Large intestine (tissue), 3 donors: ENCODE data around the gene PSMD5. TPM values are rescaled to one million over a fixed set of nuclear protein-coding genes. Genes with fewer than 3 reads are reported as not detected.

Experiments
- DNase-seq, 2 donors: peaks; one replicate each; pipeline versions ENCODE4 v3.0.0 to v3.0.0-alpha.2; 2013
- H3K27ac ChIP-seq: one replicate; pipeline ENCODE4 v1.5.1; 2013; ENCODE audit warnings: low read length
- H3K27me3 ChIP-seq: 2 replicates; pipeline ENCODE4 v1.6.1; 2013; ENCODE audit warnings: low read length; ENCODE audit not compliant: control insufficient read depth, insufficient read depth
- H3K36me3 ChIP-seq: 2 replicates; pipeline ENCODE4 v1.6.1; 2013; ENCODE audit warnings: low read length; ENCODE audit not compliant: control insufficient read depth, insufficient read depth
- H3K4me1 ChIP-seq: one replicate; pipeline ENCODE4 v1.6.1; 2013; ENCODE audit warnings: low read length; ENCODE audit not compliant: control insufficient read depth, insufficient read depth
- H3K4me3 ChIP-seq: one replicate; pipeline ENCODE4 v1.5.1; 2013; ENCODE audit warnings: low read length
- H3K9me3 ChIP-seq: one replicate; pipeline ENCODE4 v1.6.1; 2013; ENCODE audit warnings: mild to moderate bottlenecking, low read depth, low read length, moderate library complexity; ENCODE audit not compliant: control insufficient read depth
- WGBS: methylation state at CpG from one replicate; pipeline ENCODE4 v1.1.5; 2013; ENCODE audit warnings: low lambda C conversion rate; ENCODE audit not compliant: insufficient coverage; 5-methylcytosine and 5-hydroxymethylcytosine counted together
- polyA plus RNA-seq: library from polyadenylated mRNA; unstranded; fragments of 120-200 nt; gene quantifications from one replicate; pipeline ENCODE4 v1.2.1, GENCODE V29; 2013

The PSMD5 gene
- polyA plus RNA-seq, 1 donor: 29.1 TPM

- H3K27me3 ChIP-seq: no peaks in the 10 kb centered on the region
- H3K4me1 ChIP-seq: peaks cover 41% of the 10 kb centered on the region
- DNase-seq: peak; percentile 80 to 93
- H3K4me3 ChIP-seq: no peak overlapping the region
- H3K27ac ChIP-seq: peak overlapping the region; percentile 92
- H3K9me3 ChIP-seq: no peaks in the 10 kb centered on the region
- H3K36me3 ChIP-seq: no peaks in the 10 kb centered on the region
- WGBS: no CpG with 5 or more reads among the region's 3 CpGs
Observed at GRCh38 chr9:120885457-120885856, 42.7 kb upstream of the PSMD5 start.

DNA sequence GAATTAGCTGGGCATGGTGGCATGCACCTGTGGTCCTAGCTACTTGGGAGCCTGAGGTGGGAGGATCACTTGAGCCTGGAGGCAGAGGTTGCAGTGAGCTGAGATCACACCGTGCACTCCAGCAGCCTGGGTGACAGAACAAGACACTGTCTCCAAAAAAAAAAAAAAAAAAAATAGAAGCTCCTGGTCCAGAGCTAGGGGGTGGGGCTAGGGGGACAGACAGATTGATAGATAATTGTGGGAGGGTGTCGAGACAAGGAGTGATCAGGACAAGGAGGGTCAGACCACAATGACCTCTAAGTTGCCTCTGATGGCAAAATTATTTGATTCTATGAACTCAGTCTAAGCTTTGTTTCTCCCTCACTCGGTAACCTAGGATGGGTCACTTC is 40.9 kb upstream of the PSMD5 start:
- Histone ChIP-seq H3K27me3 (no peaks in the 10 kb centered on the region), H3K27ac (no peak overlapping the region), H3K4me1 (peaks cover 32% of the 10 kb centered on the region), H3K4me3 (no peak overlapping the region), H3K36me3 (no peaks in the 10 kb centered on the region), H3K9me3 (no peaks in the 10 kb centered on the region)
- WGBS: no CpG with 5 or more reads among the region's 3 CpGs
- DNase-seq: no peak

DNA sequence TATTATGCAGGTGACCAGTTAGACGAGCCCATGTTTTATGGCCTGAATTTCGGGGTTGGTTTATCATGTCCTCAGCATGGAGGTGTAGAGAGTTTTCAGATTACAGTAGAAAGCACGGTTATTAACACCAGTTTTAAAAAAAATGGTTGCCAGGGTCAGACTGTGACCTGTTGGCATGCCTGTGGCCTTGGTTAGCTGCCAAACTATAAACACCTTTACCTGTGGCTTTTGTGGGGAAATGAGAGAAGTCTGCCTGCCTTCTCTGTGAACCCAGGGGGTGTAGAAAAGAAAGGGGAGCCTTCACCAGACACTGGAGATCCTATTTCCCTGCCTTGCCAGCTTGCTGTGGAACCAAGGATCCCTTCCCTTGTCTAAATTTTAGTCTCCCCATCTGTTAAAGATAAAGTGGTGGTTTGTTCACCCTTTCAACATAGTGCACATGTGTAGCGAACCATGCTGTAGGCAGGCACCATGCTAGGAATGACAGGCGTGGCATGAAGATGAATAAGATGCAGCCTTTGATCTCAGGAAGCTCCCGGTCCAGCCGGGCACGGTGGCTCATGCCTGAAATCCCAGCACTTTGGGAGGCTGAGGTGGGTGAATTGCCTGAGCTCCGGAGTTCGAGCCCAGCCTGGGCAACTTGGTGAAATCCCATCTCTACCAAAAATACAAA is 40.3 kb upstream of the PSMD5 start:
- H3K4me3 ChIP-seq: no peak overlapping the region
- WGBS: no CpG with 5 or more reads among the region's 10 CpGs
- H3K9me3 ChIP-seq: no peaks in the 10 kb centered on the region
- peak in 1 of 2 donors; percentile 34 for DNase-seq
- peaks cover 37% of the 10 kb centered on the region for H3K4me1 ChIP-seq
- H3K27ac ChIP-seq: no peak overlapping the region
- H3K36me3 ChIP-seq: no peaks in the 10 kb centered on the region
- H3K27me3 ChIP-seq: no peaks in the 10 kb centered on the region

- Histone ChIP-seq H3K9me3 (no peaks in the 10 kb centered on the region), H3K27me3 (no peaks in the 10 kb centered on the region), H3K36me3 (no peaks in the 10 kb centered on the region), H3K4me3 (no peak overlapping the region), H3K27ac (no peak overlapping the region), H3K4me1 (peaks cover 30% of the 10 kb centered on the region)
- WGBS: 79% methylated on average over 3 of the region's 6 CpGs
- DNase-seq: no peak
Observed at GRCh38 chr9:120879446-120879845, 36.7 kb upstream of the PSMD5 start.

DNA sequence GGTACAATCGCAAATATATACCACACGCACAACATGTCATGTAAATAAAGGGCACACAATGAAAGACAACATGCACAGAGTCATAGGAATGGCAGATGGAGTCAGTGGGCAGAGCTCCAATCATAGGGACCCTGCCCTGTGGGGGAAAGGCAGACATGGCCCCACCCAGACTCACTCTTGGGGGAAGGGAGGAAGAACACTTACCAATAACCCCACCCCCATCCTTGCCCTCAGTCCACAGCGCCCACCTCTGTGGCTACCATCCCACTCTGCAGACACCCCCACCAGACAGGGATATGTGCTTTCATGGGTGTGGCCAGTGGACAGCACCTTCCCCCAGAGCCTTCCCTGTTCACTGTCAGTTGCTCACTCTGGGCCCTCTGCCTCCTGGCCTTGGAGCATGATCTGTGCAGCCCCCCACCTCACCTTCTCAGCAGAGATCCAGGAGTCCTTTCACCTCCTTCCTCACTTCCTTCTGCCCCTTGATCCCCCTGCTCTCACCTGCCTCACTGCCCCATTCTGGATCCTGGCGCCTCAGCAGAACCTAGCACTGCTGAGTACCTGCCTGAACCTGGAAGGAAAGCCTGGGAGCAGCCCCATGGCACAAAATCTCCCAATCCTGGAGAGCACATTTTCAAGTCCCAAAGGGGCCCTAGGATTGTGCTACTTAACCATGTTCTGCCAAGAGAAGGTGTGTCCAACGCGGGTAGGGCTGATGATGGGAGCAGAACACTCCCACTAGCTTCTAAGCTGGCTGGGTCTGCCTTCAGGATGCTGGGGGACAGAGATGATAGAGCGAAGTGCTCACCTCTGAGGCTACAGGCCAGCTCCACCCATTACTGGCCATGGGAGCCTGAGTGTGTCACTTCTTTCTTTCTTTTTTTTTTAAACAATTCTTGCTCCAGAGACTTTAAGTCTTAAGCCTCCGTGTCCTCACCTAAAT is 35.7 kb upstream of the PSMD5 start:
- DNase-seq: peak in 1 of 2 donors; percentile 63
- Histone ChIP-seq H3K9me3 (no peaks in the 10 kb centered on the region), H3K4me1 (peaks cover 40% of the 10 kb centered on the region), H3K36me3 (peaks cover 2% of the 10 kb centered on the region), H3K27me3 (no peaks in the 10 kb centered on the region), H3K4me3 (no peak overlapping the region), H3K27ac (peak overlapping the region; percentile 97)
- no CpG with 5 or more reads among the region's 8 CpGs for WGBS

DNA sequence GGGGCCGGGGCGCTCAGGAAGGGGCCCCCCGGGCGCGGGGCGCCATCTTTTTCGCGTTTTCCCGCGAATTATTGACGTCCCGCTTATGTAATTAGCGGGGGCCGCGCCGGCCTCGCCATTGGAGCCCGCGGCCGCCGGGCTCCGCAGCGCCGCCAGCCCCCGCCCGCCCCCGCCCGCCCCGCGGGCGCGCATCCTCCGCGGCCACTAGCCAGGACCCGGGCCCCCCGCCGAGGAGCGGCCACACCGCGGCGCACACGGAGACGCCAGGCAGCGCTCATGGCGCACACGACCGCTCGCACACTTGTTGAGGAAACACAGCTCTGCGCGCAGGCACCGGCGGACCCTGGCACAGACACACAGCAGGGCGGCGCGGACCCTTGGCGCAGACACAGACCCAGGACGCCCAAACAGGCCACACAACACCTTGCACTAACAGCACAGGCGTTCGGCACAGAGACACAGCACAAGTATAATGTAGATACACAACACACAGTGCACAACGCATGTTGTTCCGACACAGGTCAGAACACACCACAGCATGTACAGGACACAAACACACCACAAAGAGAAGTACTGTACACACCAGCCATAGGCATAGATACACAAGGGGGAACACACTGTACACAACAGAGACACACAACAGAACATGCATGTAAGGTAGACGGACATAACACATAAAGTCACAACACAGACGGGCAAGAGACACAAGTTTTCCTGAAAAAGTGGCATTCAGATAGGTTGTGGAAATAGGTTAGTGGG is 34.7 kb upstream of the PSMD5 start:
- Histone ChIP-seq H3K4me3 (peak overlapping the region; percentile 75), H3K27me3 (no peaks in the 10 kb centered on the region), H3K9me3 (no peaks in the 10 kb centered on the region), H3K27ac (peak overlapping the region; percentile 97), H3K36me3 (peaks cover 2% of the 10 kb centered on the region), H3K4me1 (peaks cover 46% of the 10 kb centered on the region)
- WGBS: 33% methylated on average over 1 of the region's 63 CpGs
- DNase-seq: peak in 1 of 2 donors; percentile 80

GRCh38 chr9:120876842-120877240 is 34.1 kb upstream of the PSMD5 start, which contains the start of gene PHF19:
TSS of gene PHF19 (minus strand) at chr9:120877188. CDS start at chr9:120874741, 2,447 bp downstream.
- H3K9me3 ChIP-seq: no peaks in the 10 kb centered on the region
- no CpG with 5 or more reads among the region's 45 CpGs for WGBS

DNA sequence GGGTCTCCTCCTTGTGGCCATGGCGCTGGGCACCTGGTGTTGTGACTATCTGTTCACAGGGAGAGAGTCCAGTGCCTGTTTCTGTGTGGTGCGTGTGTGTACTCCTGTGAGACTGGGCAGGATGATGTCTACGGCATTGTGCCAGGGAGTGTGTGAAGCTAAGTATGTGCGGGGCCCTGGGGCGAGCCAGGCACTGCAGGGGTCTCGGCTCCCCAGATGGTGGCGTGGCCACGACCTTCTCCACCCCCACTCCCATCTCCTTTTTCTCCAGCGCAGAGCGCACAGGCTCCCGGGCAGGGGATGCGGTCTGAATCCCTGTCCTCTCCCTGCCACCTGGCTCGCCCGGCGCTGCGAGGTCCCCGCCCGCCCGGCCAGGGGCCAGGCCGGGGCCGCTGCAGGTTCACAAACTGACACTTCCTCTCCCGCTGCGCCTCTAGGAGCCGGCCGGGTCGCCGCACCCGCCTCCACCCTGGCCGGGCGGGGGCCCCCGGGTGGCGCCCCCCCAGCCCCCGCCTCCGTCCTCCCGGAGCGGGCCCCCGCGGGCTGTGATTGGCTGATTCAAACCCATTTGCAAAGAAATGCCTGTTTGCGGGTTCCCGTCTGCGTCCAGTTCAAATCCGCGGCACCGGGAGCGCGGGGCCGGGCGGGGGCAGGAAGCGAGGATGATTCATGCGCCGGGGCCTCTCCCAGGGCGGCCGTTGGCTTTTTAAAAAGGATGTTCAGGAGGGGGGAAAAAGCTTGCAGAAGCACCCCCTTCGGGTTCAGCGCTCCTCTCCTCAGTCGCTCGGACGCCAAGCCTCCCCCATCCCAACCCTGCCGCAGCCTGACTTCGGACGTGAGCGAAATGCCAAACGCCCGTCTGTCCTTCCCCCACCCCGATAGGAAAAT is 33.5 kb upstream of the PSMD5 start:
- no CpG with 5 or more reads among the region's 65 CpGs for WGBS
- Histone ChIP-seq H3K36me3 (peaks cover 6% of the 10 kb centered on the region), H3K4me3 (peak overlapping the region; percentile 77), H3K9me3 (no peaks in the 10 kb centered on the region), H3K27ac (peak overlapping the region; percentile 97), H3K4me1 (peaks cover 52% of the 10 kb centered on the region), H3K27me3 (no peaks in the 10 kb centered on the region)
- peak; percentile 87 to 96 for DNase-seq

More at GRCh38 chr9:120876842-120877240, 34.1 kb upstream of the PSMD5 start, which contains the start of gene PHF19:
- H3K4me1 ChIP-seq: peaks cover 52% of the 10 kb centered on the region
- peaks cover 6% of the 10 kb centered on the region for H3K36me3 ChIP-seq
- peak within 1 kb of the TSS; percentile 97 for H3K27ac ChIP-seq
- DNase-seq: no peak
- H3K27me3 ChIP-seq: no peaks in the 10 kb centered on the region
- H3K4me3 ChIP-seq: peak within 1 kb of the TSS; percentile 77

DNA sequence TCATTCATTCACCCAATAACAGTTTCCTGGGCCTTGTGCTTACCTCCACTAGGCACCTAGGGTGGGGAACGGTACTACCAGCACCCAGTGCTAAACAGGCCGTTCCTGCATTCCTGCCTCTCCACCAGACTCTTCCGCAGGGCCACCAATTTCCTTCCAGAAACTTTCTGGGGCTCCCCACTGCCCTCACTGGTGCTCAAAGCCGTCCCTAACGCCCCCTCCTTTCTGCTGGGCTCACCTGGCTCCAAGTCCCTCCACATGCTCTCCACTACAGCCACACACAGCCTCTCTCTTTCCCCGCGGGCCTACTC is 32.9 kb upstream of the PSMD5 start:
- Histone ChIP-seq H3K9me3 (no peaks in the 10 kb centered on the region), H3K4me3 (peak overlapping the region; percentile 37), H3K27ac (peak overlapping the region; percentile 89), H3K4me1 (peaks cover 52% of the 10 kb centered on the region), H3K27me3 (no peaks in the 10 kb centered on the region), H3K36me3 (peaks cover 6% of the 10 kb centered on the region)
- whole genome bisulfite sequencing: no CpG with 5 or more reads among the region's 7 CpGs
- no peak for DNase-seq
